ENCODE data around the gene PACSIN2.

GRCh38 chr22:42909363-42910058 is 105.4 kb downstream of the PACSIN2 start:
- TF ChIP-seq, protein P1, sequence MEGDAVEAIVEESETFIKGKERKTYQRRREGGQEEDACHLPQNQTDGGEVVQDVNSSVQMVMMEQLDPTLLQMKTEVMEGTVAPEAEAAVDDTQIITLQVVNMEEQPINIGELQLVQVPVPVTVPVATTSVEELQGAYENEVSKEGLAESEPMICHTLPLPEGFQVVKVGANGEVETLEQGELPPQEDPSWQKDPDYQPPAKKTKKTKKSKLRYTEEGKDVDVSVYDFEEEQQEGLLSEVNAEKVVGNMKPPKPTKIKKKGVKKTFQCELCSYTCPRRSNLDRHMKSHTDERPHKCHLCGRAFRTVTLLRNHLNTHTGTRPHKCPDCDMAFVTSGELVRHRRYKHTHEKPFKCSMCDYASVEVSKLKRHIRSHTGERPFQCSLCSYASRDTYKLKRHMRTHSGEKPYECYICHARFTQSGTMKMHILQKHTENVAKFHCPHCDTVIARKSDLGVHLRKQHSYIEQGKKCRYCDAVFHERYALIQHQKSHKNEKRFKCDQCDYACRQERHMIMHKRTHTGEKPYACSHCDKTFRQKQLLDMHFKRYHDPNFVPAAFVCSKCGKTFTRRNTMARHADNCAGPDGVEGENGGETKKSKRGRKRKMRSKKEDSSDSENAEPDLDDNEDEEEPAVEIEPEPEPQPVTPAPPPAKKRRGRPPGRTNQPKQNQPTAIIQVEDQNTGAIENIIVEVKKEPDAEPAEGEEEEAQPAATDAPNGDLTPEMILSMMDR (IDR thresholded peaks at IDR 0.05) = no peak
- TF ChIP-seq POLR2A (IDR thresholded peaks at IDR 0.05) = no peak
